ENCODE data around the gene SULT4A1.
A peak's percentile ranks its signal among the peaks of the same experiment; 100 is the strongest.
"Not testable (repeated sequence)": the region's sequence is repeated elsewhere in the genome, so short reads cannot be mapped to it uniquely, and the experiment has no call there.

SULT4A1 gene

GRCh38 chr22:43862074-43862881 lies at the start of gene SULT4A1:
SULT4A1 (minus strand) TSS chr22:43862513; CDS start chr22:43862382, 131 bp downstream.
- no peak for DNase-seq

DNA sequence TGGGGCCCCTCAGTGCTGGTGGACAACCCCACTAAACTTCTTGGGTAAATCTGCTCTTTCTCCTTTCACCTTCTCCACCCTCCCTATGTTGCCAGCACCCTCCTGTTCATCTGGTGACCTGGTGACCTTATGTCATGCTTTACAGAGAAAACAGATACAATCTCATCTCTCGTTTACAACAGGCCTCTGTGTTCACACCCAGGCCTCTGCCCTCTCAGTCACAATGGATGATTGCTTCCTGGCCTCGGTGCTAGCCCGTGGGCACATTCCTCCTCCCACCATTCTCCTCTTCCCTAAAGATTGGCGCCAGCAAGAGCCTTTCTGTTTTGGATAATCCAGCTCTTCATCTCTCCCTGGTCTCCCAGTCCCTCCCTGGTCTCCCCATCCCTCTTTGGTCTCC lies 49.0 kb upstream of the SULT4A1 start:
- no peak for DNase-seq

GRCh38 chr22:43910178-43910695 lies 47.9 kb upstream of the SULT4A1 start:
- DNase-seq: no peak

DNA sequence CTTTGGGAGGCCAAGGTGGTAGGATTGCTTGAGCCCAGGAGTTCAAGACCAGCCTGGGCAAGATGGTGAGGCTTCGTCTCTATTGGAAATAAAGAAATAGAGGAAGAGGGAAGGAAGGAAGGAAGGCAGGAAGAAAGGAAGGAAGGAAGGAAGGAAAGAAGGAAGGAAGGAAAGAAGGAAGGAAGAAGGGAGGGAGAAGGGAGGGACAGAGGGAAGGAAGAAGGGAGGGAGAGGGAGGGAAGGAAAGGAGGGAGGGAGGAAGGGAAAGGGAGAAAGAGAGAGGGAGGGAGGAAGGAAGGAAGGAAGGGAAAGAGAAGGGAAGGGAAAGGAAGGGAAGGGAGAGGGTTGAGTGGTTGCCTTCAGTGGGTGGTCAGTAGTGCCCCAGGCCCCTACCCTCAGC lies 47.4 kb upstream of the SULT4A1 start:
- DNase-seq: no peak

DNA sequence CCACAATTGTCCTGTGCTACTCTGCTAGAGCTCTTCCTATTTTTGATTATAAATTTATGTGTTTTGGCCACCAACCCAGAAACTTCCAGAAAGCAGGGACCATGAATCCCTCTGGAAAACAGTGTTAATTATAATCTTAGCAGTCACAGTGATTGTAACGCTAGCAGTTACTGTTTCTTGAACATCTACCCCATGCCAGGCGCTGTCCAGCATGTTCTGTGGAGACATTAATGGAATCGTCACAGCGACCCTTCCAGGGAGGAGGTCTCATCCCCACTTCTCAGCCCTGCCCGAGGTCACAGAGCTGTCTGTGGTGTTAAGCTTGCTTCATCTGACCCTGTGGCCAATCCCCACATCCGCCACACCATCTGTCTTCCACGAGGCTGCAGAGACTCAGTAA lies 43.4 kb upstream of the SULT4A1 start:
- DNase-seq: no peak

- DNase-seq: peak in 1 of 2 experiments; percentile 13
Measured at GRCh38 chr22:43904412-43904811, 42.1 kb upstream of the SULT4A1 start.

DNA sequence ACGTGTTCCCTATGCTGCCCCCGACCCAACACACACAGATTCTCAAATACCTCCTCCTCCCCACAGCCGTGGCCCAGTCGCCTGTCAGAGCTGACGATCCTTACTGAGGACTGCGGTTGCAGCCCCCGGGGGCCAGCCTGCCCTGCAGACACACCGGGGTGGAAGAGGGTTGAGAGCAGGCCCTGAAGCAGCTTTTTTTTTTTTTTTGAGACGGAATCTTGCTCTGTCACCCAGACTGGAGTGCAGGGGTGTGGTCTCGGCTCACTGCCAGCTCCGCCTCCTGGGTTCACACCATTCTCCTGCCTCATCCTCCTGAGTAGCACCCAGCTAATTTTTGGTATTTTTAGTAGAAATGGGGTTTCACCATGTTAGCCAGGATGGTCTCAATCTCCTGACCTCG lies 40.7 kb upstream of the SULT4A1 start:
- not testable (repeated sequence) for DNase-seq

GRCh38 chr22:43901976-43902643 lies 39.8 kb upstream of the SULT4A1 start:
- no peak for DNase-seq

GRCh38 chr22:43900206-43900605 lies 37.9 kb upstream of the SULT4A1 start:
- no peak for DNase-seq

DNA sequence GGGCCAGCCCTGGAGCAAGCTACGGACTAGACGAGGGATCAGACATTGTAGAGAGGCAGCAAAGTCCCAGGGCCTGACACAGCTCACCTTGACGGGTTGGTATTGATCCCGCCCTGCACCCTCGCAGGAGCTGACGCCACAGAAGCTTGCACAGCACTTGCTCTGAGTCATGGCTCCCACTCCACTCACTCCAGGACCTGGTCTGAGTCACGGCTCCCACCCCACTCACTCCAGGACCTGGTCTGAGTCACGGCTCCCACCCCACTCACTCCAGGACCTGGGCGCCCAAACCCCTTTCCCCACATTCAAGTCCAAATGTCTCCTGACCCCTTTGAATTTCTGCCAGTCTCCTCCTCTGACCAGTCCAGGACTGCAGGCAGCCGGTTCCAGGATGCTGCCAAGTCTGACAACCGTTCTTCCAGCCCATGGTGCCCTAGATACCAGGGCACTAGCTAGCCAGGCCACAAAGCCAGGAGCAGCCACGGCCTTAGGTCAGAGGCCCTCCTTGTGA lies 35.5 kb upstream of the SULT4A1 start:
- DNase-seq: no peak

- DNase-seq: no peak
Measured at GRCh38 chr22:43895986-43896645, 33.8 kb upstream of the SULT4A1 start.

- no peak for DNase-seq
Measured at GRCh38 chr22:43894122-43894521, 31.8 kb upstream of the SULT4A1 start.

GRCh38 chr22:43893266-43893665 lies 31.0 kb upstream of the SULT4A1 start:
- no peak for DNase-seq

GRCh38 chr22:43892183-43892894 lies 30.0 kb upstream of the SULT4A1 start:
- no peak for DNase-seq

DNA sequence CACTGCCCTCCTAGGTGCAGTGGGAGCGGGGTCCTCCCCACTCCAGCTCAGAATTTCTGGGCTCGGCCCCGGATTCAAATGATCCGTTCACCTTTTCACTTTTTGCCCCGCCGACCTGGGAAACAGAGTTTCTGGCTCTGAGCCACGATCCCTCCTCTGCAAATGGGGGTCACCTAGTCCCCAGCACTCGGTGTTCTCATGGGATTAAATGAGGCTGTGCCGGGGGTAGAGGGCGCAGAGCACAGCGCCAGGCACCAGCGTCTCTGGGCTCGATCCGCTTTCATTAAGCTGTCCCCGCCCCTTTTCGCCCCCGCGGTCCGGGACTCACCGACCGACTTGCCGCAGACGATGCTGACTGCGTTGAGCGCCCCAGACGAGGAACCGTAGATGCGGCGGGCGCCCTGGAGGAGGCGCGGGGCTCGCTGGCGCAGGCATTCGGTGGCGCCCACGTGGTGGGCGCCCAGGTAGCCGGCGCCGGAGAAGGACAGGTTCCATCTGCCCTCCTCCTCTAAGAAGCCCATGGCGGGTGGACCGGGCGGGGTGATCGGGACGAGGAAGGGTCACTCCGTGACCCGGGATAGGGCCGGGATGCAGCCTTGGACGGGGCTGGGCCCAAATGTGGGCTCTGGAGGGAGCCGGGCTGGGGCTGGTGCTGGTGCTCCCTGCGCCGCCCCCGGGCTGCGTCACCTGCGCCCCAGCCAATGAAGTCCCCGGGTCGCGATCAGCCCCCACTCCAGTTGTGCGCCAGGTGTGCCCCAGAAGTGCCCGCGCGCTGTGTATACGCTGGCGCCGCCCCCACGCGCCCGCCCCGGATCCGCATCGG lies 29.3 kb upstream of the SULT4A1 start, which contains the start of gene PNPLA5:
Gene PNPLA5 (minus strand): TSS at position 654 of the 823 bp plus-strand sequence. CDS start 133 bp downstream, at position 521.
- DNase-seq: peak in 1 of 2 experiments; percentile 6

GRCh38 chr22:43890901-43891331 lies 28.6 kb upstream of the SULT4A1 start:
- DNase-seq: no peak

GRCh38 chr22:43889860-43890253 lies 27.5 kb upstream of the SULT4A1 start:
- no peak for DNase-seq

DNA sequence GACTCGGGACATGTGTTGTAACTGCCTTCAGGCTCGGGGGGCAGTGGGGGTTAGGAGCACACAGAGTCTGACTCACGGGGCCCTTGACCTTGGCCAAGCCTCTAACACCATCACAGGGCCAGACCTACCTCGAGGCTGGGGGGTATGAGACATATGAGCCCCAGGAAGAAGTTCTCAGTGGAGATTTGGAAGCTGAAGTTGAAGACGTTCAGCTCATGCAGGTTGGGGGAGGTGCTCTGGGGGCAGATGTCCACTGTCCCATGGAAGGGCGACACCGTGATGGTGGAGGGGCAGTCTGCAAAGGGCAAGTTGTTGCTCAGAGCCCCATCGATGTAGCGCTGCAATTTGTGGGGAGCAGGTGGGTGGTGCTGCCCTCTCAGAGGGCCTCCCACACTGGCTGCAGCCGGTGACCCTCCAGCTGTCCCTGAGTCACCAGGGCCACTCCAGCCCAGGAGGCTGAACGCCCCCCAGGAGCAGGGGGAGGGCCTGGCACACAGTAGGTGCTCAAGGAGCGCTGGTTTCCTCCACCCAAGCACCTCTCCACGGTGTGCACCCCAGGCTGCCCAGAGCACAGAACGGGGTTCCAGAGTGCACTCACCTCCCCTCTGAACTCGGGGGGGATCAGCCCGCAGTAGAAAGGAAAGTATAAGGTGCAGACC lies 27.0 kb upstream of the SULT4A1 start:
- no peak for DNase-seq

DNA sequence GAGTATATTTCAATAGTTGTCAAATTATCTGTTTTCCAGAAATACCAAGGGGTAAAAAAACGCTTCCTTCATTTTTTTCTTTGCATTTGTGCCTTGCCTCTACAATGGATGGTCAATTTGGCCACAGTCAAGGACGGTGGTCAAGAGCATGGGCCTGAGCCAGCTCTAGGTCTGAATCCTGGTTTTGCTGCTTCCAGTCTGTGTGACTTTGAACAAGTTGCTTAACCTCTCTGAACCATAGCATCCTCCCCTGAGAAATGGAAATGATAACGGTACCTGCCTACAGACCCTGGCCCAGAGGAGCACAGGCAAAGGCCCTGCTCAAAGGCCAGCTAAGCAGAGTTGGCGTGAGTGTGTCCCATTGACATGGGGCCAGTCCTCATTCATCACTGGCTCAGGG lies 26.4 kb upstream of the SULT4A1 start:
- no peak for DNase-seq

GRCh38 chr22:43887391-43887790 lies 25.1 kb upstream of the SULT4A1 start:
- DNase-seq: no peak

GRCh38 chr22:43886231-43886630 lies 23.9 kb upstream of the SULT4A1 start:
- no peak for DNase-seq

Measured in activated CD4-positive, alpha-beta T cell treated with anti-CD3 and anti-CD28 coated beads, Interleukin-2, amount 50 U/mL, for 4 hours (primary cell).